ENCODE results near the gene A1BG. TPM values are rescaled to one million over a fixed set of nuclear protein-coding genes. Genes with fewer than 3 reads are reported as not detected.

A1BG gene
- total and polyA plus RNA-seq, 2 of the 13 experiments (the other 11 are each of a cell fraction or from before 2014, with no cell fraction given) = 14.7 to 41.4 TPM

DNA sequence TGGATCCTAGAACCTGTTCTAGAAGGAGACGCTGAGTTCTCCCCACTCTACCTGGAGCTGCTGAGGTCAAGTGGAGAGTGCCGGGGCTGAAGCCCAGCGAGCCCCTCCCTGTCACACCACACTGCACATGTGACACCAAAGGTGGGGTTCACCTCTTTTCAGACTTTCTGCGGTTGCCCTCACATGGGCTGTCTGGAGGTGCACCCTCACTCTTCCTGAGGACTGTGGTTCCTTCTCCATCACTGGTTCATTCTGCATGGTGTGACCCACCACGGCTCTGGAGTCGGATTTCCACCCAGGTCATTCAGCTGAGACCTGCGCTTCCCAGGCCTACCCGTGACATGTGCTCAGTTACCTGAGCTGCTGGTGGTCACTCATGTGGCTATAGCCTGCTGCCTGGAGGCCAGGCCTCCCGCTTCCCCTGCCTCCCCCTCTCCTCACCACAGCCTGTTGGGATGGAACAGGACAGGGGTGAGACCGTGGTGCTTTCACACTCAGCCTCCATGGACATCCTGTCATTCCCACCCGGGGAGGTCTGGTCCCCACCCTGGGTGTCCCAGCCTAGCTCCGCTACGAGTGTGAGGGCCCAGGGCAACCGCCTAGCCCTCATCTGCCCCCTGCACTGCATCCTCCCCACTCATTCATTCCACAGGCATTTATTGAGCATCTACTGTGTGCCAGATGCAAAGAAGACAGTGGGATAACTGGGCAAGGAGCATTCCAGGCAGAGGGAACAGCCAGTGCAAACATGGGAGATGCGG is 605 bp upstream of the A1BG start:
- no peaks in the 10 kb centered on the region for H3K27me3 ChIP-seq (ENCODE audit: control insufficient read depth in 1 of 2, insufficient read depth in 2 of 2, low read length in 2 of 2)
- POLR2A ChIA-PET = interaction anchor here (0.6 to 1.5 kb wide), 3 partner anchors 9 to 27 kb away, joined by 3 to 21 read pairs (median 4); partner anchors contain the start of genes ZNF497 and ZSCAN22
- H3K9ac ChIP-seq (ENCODE audit: insufficient read depth, low read depth, low read length) = peak overlapping the region; percentile 62; the same call in 1 of the 2 replicates
- peak overlapping the region; percentile 93 for H3K4me2 ChIP-seq (ENCODE audit: low read depth, low read length)
- H3K4me3 ChIP-seq (replicated peaks in 1 of 3; ENCODE audit: insufficient read depth in 1 of 3, low read depth in 2 of 3, low read length in 3 of 3) = peak overlapping the region in 1 of 3 experiments; percentile 71; a peak in 1 of 6 replicates
- no peaks in the 10 kb centered on the region for H3K79me2 ChIP-seq (ENCODE audit: insufficient read depth, low read length)
- no peak overlapping the region for H2AFZ ChIP-seq (ENCODE audit: low read length)
- no peaks in the 10 kb centered on the region for H3K9me3 ChIP-seq (ENCODE audit: low read length)
- FAIRE-seq (no peak), DNase-seq (ENCODE audit: low spot score) (no peak), ATAC-seq (peak; percentile 49)
- H4K20me1 ChIP-seq (ENCODE audit: insufficient read depth, low read length) = no peaks in the 10 kb centered on the region
- no peak overlapping the region for H3K27ac ChIP-seq (ENCODE audit: extremely low read length, insufficient read depth, low read length)
- intact Hi-C loops (cut with micrococcal nuclease; ENCODE audit: unreplicated experiment) (no loop called here), in situ Hi-C loops (cut with HindIII; ENCODE audit: extremely low pct_ligation_motif_present, low pct_unique_long_range_greater_than_20kb) (no loop called here)
- WGBS (ENCODE audit: low lambda C conversion rate) = 42% methylated on average over 15 of the region's 15 CpGs
- H3K4me1 ChIP-seq (ENCODE audit: insufficient read depth, low read length) = peaks cover 44% of the 10 kb centered on the region
- H3K36me3 ChIP-seq (replicated peaks in 1 of 2; ENCODE audit: control insufficient read depth in 1 of 2, insufficient read depth in 2 of 2, low read length in 2 of 2) = no peaks in the 10 kb centered on the region
- CTCF ChIA-PET (ENCODE audit: low intra/inter-chr PET ratio, low total read pairs) = no interaction called here
- BruUV-seq (replicated peaks) = no TSS peak
- TF ChIP-seq ZBTB8A (CRISPR knock-in tag; IDR thresholded peaks at IDR 0.05; ENCODE audit: borderline replicate concordance, low read depth) = no peak
- TF ChIP-seq ZNF329 (CRISPR knock-in tag; IDR thresholded peaks at IDR 0.05; ENCODE audit: low read depth) = no peak
- TF ChIP-seq ZSCAN20 (CRISPR knock-in tag; IDR thresholded peaks at IDR 0.05; ENCODE audit: borderline replicate concordance) = 0 out of 2 replicates have a peak, but pooled peaks have one; percentile 36
- TF ChIP-seq NCOA2 (CRISPR knock-in tag; IDR thresholded peaks at IDR 0.05) = no peak
- 0 out of 2 replicates have a peak, but pooled peaks have one; percentile 27 for TF ChIP-seq KDM5B (CRISPR knock-in tag; IDR thresholded peaks at IDR 0.05; ENCODE audit: borderline replicate concordance)
- TF ChIP-seq ZNF563 (CRISPR knock-in tag; IDR thresholded peaks at IDR 0.05) = 0 out of 2 replicates have a peak, but pooled peaks have one; percentile 5
- no peak for TF ChIP-seq RFX5 (IDR thresholded peaks at IDR 0.05; ENCODE audit: low read depth, low read length)
- no peak for TF ChIP-seq DNMT1 (CRISPR knock-in tag; IDR thresholded peaks at IDR 0.05)
- TF ChIP-seq, protein P1, sequence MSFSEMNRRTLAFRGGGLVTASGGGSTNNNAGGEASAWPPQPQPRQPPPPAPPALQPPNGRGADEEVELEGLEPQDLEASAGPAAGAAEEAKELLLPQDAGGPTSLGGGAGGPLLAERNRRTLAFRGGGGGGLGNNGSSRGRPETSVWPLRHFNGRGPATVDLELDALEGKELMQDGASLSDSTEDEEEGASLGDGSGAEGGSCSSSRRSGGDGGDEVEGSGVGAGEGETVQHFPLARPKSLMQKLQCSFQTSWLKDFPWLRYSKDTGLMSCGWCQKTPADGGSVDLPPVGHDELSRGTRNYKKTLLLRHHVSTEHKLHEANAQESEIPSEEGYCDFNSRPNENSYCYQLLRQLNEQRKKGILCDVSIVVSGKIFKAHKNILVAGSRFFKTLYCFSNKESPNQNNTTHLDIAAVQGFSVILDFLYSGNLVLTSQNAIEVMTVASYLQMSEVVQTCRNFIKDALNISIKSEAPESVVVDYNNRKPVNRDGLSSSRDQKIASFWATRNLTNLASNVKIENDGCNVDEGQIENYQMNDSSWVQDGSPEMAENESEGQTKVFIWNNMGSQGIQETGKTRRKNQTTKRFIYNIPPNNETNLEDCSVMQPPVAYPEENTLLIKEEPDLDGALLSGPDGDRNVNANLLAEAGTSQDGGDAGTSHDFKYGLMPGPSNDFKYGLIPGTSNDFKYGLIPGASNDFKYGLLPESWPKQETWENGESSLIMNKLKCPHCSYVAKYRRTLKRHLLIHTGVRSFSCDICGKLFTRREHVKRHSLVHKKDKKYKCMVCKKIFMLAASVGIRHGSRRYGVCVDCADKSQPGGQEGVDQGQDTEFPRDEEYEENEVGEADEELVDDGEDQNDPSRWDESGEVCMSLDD (CRISPR knock-in tag; IDR thresholded peaks at IDR 0.05; ENCODE audit: borderline replicate concordance) = 0 out of 2 replicates have a peak, but pooled peaks have one; percentile 29
- 0 out of 2 replicates have a peak, but pooled peaks have one; percentile 57 for TF ChIP-seq ZNF431 (CRISPR knock-in tag; IDR thresholded peaks at IDR 0.05; ENCODE audit: borderline replicate concordance, low read depth)
- peak; percentile 20 for TF ChIP-seq MED8 (CRISPR knock-in tag; IDR thresholded peaks at IDR 0.05; ENCODE audit: insufficient replicate concordance)
- TF ChIP-seq BORCS8-MEF2B (CRISPR knock-in tag; IDR thresholded peaks at IDR 0.05) = peak; percentile 47
- no peak for TF ChIP-seq EP300 (IDR thresholded peaks at IDR 0.05; ENCODE audit: low read depth in 2 of 2, low read length in 2 of 2)
- no peak for TF ChIP-seq EP300 (CRISPR knock-in tag; IDR thresholded peaks at IDR 0.05; ENCODE audit: borderline replicate concordance)
- TF ChIP-seq ZNF788 (CRISPR knock-in tag; IDR thresholded peaks at IDR 0.05; ENCODE audit: borderline replicate concordance) = no peak
- TF ChIP-seq ZNF296 (CRISPR knock-in tag; conservative IDR thresholded peaks at IDR 0.05) = 0 out of 2 replicates have a peak, but pooled peaks have one; percentile 71
- TF ChIP-seq ZNF136 (CRISPR knock-in tag; IDR thresholded peaks at IDR 0.05; ENCODE audit: low read depth) = no peak
- peak; percentile 1; the same call in 1 of the 2 replicates for TF ChIP-seq UBTF (CRISPR knock-in tag; IDR thresholded peaks at IDR 0.05)
- TF ChIP-seq ZNF121 (CRISPR knock-in tag; IDR thresholded peaks at IDR 0.05) = no peak
